ENCODE results near the gene TRIM54.

DNA sequence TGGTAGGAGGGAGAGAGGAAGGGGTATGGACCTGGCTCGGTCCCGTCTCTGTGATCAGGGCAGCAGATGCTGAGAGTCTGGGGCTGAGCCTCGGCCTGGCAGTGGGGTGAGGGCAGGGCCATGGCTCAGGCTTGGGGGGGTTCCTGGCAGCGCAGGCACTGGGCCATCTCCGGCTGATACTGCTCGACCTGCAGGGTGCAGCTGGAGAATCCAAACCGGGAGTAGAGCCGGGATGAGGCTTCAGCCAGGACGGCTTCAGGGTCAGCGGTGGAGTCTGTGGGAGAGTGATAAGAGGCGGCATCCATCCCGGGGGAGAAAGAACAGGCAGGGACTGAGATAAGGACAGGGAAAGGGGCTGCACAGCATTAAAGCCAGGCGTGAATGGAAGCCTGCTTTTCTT is 27.0 kb upstream of the TRIM54 start:
- no peak for TF ChIP-seq CTCF (IDR thresholded peaks at IDR 0.05)
- no peak for TF ChIP-seq POLR2A (IDR thresholded peaks at IDR 0.05)
